MM.1S (cell line): Measurements from ENCODE around the gene COL20A1.

Source experiments
- DNase-seq: peaks from one replicate; pipeline ENCODE4 v3.0.0-alpha.2; 2015
- H2AFZ ChIP-seq: fragments of 300-600 bp; sonication (generic); 2 replicates; pipeline ENCODE4 v1.6.0; 2016; ENCODE audit warnings: antibody characterized with exemption, low read length
- H3F3A ChIP-seq: fragments of 300-600 bp; sonication (generic); 2 replicates; pipeline ENCODE4 v1.6.1; 2016; ENCODE audit warnings: mild to moderate bottlenecking, antibody characterized with exemption, low read length, moderate library complexity, mixed read lengths; ENCODE audit not compliant: insufficient read depth
- H3K27ac ChIP-seq: fragments of 300-600 bp; sonication (generic); 2 replicates; pipeline ENCODE4 v1.5.1; 2016; ENCODE audit warnings: mild to moderate bottlenecking, low read length
- H3K27me3 ChIP-seq: fragments of 300-600 bp; sonication (generic); replicated peaks from 2 replicates; pipeline ENCODE4 v1.6.0; 2016; ENCODE audit warnings: low read length; ENCODE audit not compliant: insufficient read depth
- H3K36me3 ChIP-seq: fragments of 300-600 bp; sonication (generic); replicated peaks from 2 replicates; pipeline ENCODE4 v1.6.1; 2016; ENCODE audit warnings: mild to moderate bottlenecking, low read length, mixed read lengths; ENCODE audit not compliant: insufficient read depth
- H3K4me1 ChIP-seq: fragments of 300-600 bp; sonication (generic); 2 replicates; pipeline ENCODE4 v1.6.1; 2016; ENCODE audit warnings: low read length, mixed read lengths
- H3K4me2 ChIP-seq: fragments of 300-600 bp; sonication (generic); 2 replicates; pipeline ENCODE4 v1.6.0; 2016; ENCODE audit warnings: low read depth, low read length
- H3K4me3 ChIP-seq: fragments of 300-600 bp; sonication (generic); 2 replicates; pipeline ENCODE4 v1.5.1; 2016; ENCODE audit warnings: low read length, mixed read lengths
- H3K79me2 ChIP-seq: fragments of 300-600 bp; sonication (generic); 2 replicates; pipeline ENCODE4 v1.6.1; 2016; ENCODE audit warnings: mixed run types, low read length, mixed read lengths
- H3K9ac ChIP-seq: fragments of 300-600 bp; sonication (generic); 2 replicates; pipeline ENCODE4 v1.6.1; 2016; ENCODE audit warnings: low read length, mixed read lengths
- H3K9me2 ChIP-seq: fragments of 300-600 bp; sonication (generic); replicated peaks from 2 replicates; pipeline ENCODE4 v1.6.1; 2016; ENCODE audit warnings: mild to moderate bottlenecking, low read length, mixed read lengths; ENCODE audit not compliant: insufficient read depth
- H3K9me3 ChIP-seq: fragments of 300-600 bp; sonication (generic); replicated peaks from 2 replicates; pipeline ENCODE4 v1.6.1; 2016; ENCODE audit warnings: mild to moderate bottlenecking, low read length, mixed read lengths; ENCODE audit not compliant: insufficient read depth
- H4K20me1 ChIP-seq: fragments of 300-600 bp; sonication (generic); 2 replicates; pipeline ENCODE4 v1.6.1; 2016; ENCODE audit warnings: mild to moderate bottlenecking, low read length, moderate library complexity, mixed read lengths; ENCODE audit not compliant: insufficient read depth
- EZH2 ChIP-seq: fragments of 300-600 bp; sonication (generic); optimal IDR thresholded peaks from 2 replicates; pipeline ENCODE3; 2017; ENCODE audit warnings: low read depth, mild to moderate bottlenecking, antibody characterized with exemption, low read length, mixed read lengths
- EZH2phosphoT487 ChIP-seq: fragments of 300-600 bp; sonication (generic); IDR thresholded peaks from 2 replicates; pipeline ENCODE4 v1.6.1; 2018; ENCODE audit warnings: antibody characterized with exemption, low read length
- TF ChIP-seq, protein P1 (sequence below): fragments of 300-600 bp; sonication (generic); IDR thresholded peaks from 2 replicates; pipeline ENCODE4 v1.5.1; 2016; ENCODE audit warnings: antibody characterized with exemption, low read length, mixed read lengths

Gene COL20A1

DNA sequence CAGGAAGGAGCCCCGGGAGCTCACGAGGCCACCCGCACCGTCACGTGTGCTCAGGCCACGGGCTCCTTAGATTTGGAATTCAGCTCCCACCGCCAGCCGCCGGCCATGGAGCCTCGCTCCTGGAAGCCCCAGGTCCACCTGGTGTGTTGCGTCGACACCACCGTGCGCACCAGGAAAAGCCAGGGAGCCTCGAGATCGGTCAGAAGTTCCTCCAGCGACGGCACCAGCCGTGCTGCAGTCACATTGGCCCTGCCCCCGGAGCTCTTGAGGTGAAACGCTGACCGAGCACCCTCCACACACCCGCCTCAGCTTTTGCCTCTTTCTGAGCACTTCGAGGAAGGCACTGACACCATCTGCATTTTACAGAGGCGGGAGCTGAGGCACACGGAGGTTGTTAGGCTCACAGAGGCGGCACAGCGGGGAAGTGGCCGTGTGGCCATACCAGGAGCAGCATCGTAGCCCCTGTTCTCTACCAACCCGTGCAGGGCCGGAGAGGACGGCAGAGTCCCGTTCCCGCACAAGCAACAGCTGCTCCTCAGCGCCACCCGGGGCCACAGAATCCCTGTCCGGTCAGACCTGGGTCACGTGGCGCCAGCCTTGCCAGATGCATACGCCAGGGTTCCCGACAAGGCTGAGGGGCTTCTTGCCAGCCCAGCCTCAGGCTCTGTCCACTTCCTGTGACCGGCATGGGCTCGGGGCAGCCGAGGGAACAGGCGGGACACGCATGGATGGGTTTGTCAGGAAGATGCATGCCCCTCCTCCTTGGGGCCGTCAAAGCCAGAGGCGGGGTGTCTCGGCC is 46.3 kb upstream of the COL20A1 start:
- Histone ChIP-seq H3K9me3 (no peaks in the 10 kb centered on the region), H3F3A (no peaks in the 10 kb centered on the region), H3K36me3 (no peaks in the 10 kb centered on the region), H3K4me3 (no peak overlapping the region), H3K9me2 (no peaks in the 10 kb centered on the region), H3K4me2 (peak overlapping the region; percentile 39; the same call in 1 of the 2 replicates), H3K79me2 (no peaks in the 10 kb centered on the region), H3K27ac (no peak overlapping the region), H3K4me1 (no peaks in the 10 kb centered on the region), H3K9ac (no peak overlapping the region), H3K27me3 (peaks cover 89% of the 10 kb centered on the region), H2AFZ (no peak overlapping the region), H4K20me1 (no peaks in the 10 kb centered on the region)
- TF ChIP-seq EZH2 (no peak), EZH2phosphoT487 (no peak)
- TF ChIP-seq, protein P1, sequence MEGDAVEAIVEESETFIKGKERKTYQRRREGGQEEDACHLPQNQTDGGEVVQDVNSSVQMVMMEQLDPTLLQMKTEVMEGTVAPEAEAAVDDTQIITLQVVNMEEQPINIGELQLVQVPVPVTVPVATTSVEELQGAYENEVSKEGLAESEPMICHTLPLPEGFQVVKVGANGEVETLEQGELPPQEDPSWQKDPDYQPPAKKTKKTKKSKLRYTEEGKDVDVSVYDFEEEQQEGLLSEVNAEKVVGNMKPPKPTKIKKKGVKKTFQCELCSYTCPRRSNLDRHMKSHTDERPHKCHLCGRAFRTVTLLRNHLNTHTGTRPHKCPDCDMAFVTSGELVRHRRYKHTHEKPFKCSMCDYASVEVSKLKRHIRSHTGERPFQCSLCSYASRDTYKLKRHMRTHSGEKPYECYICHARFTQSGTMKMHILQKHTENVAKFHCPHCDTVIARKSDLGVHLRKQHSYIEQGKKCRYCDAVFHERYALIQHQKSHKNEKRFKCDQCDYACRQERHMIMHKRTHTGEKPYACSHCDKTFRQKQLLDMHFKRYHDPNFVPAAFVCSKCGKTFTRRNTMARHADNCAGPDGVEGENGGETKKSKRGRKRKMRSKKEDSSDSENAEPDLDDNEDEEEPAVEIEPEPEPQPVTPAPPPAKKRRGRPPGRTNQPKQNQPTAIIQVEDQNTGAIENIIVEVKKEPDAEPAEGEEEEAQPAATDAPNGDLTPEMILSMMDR: no peak
- DNase-seq: no peak

DNA sequence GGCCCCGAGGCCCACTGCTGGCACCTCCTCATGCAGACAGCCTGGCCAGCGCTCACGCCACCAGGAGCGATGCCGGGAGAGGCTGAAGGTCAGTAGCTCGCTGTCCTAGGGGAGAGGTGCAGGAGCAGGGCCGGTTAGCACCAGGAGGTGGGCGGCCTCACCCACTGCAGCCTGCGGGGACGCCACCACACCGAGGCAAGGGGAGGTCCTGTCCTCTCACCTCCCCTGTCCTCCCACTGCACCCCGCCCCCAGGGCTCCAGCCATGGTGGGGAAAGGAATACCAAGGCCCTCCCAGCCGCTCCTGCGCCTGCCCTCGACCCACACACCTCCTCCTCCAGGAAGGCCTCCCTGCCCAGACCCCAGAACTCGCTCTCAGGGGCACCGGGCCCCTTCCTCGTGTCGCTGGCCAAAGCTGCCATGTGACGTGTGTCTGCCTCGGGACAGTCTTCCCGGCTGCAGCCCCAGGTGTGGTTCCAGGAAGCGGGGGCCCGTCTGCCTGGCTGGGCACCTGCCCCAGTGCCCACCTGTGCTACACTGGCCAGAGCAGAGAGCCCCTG is 45.2 kb upstream of the COL20A1 start:
- Histone ChIP-seq H3K9me3 (no peaks in the 10 kb centered on the region), H3K36me3 (no peaks in the 10 kb centered on the region), H3K9me2 (no peaks in the 10 kb centered on the region), H3K9ac (no peak overlapping the region), H4K20me1 (no peaks in the 10 kb centered on the region), H3K27ac (no peak overlapping the region), H3K4me1 (no peaks in the 10 kb centered on the region), H3F3A (no peaks in the 10 kb centered on the region), H2AFZ (no peak overlapping the region), H3K4me2 (no peak overlapping the region), H3K4me3 (no peak overlapping the region), H3K27me3 (peaks cover 89% of the 10 kb centered on the region), H3K79me2 (no peaks in the 10 kb centered on the region)
- no peak for DNase-seq
- no peak for TF ChIP-seq EZH2phosphoT487
- TF ChIP-seq, protein P1: no peak
- TF ChIP-seq EZH2: no peak

DNA sequence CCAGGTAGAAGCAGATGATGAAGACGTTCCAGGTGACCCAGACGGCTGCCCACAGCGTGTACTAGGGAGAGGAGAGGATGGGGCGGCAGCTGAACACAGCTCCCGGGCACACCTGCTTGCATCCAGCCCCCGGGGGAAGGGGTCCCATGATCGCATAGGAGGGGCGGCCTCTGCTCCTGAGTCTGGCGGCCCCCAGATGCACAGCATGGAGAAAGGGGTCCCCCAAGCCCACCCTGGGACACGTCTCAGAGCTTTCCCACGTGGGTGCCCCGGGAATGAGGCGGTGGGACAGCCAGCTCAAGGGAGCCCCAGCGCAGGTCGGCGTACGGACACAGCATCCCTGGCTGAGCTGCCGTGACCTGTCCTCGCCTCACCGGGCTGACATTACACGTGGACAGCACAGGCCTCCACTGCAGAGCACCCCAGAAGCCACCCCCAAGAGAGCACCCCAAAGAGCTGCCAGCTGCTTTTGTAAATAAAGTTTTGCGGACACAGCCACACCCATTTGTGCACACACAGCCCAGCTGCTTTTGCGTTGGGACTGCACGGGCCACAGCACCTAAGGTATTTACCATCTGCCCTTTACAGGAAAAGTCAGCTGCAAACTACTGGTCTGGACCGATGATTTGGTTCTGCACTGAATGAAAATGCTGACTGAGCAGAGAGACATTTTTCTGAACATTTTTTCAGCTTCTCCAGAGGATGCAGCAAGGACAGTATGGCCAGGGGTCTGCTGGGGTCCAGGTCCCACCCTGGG is 44.0 kb upstream of the COL20A1 start:
- Histone ChIP-seq H3K4me3 (no peak overlapping the region), H3K79me2 (no peaks in the 10 kb centered on the region), H3K27me3 (peaks cover 84% of the 10 kb centered on the region)

More for the DNA sequence above, 44.0 kb upstream of the COL20A1 start:
- no peaks in the 10 kb centered on the region for H3K4me1 ChIP-seq
- no peak overlapping the region for H3K9ac ChIP-seq
- no peaks in the 10 kb centered on the region for H3F3A ChIP-seq
- no peak for DNase-seq
- H4K20me1 ChIP-seq: no peaks in the 10 kb centered on the region
- H3K36me3 ChIP-seq: no peaks in the 10 kb centered on the region
- no peaks in the 10 kb centered on the region for H3K9me2 ChIP-seq
- TF ChIP-seq, protein P1: no peak
- no peak for TF ChIP-seq EZH2
- no peak for TF ChIP-seq EZH2phosphoT487
- H3K9me3 ChIP-seq: no peaks in the 10 kb centered on the region
- no peak overlapping the region for H3K4me2 ChIP-seq
- no peak overlapping the region for H2AFZ ChIP-seq
- H3K27ac ChIP-seq: no peak overlapping the region
